ENCODE measurements around the gene CREB5.
"Not testable (repeated sequence)": the region's sequence is repeated elsewhere in the genome, so short reads cannot be mapped to it uniquely, and the experiment has no call there.

CREB5 gene

GRCh38 chr7:28588602-28589001 lies 176.3 kb downstream of the CREB5 start:
- no peak for DNase-seq

GRCh38 chr7:28591041-28591674 lies 178.8 kb downstream of the CREB5 start:
- DNase-seq = no peak

- no peak for DNase-seq
These were observed 179.5 kb downstream of the CREB5 start for GRCh38 chr7:28591725-28592349.

- no peak for DNase-seq
These were observed 180.5 kb downstream of the CREB5 start for GRCh38 chr7:28592861-28593260.

- no peak for DNase-seq
These were observed 182.8 kb downstream of the CREB5 start for GRCh38 chr7:28595076-28595475.

GRCh38 chr7:28595801-28596200 lies 183.5 kb downstream of the CREB5 start:
- no peak for DNase-seq

GRCh38 chr7:28596245-28596935 lies 184.1 kb downstream of the CREB5 start:
- DNase-seq = no peak

GRCh38 chr7:28597284-28597683 lies 185.0 kb downstream of the CREB5 start:
- DNase-seq = no peak

GRCh38 chr7:28598037-28598436 lies 185.7 kb downstream of the CREB5 start:
- DNase-seq = not testable (repeated sequence)

- no peak for DNase-seq
These were observed 186.3 kb downstream of the CREB5 start for GRCh38 chr7:28598586-28598985.

- no peak for DNase-seq
These were observed 187.1 kb downstream of the CREB5 start for GRCh38 chr7:28599411-28599810.

GRCh38 chr7:28602282-28602681 lies 190.0 kb downstream of the CREB5 start:
- no peak for DNase-seq

- no peak for DNase-seq
These were observed 193.2 kb downstream of the CREB5 start for GRCh38 chr7:28605427-28606085.

- no peak for DNase-seq
These were observed 194.1 kb downstream of the CREB5 start for GRCh38 chr7:28606421-28606820.

- no peak for DNase-seq
These were observed 195.5 kb downstream of the CREB5 start for GRCh38 chr7:28607855-28608193.

- DNase-seq = no peak
These were observed 195.9 kb downstream of the CREB5 start for GRCh38 chr7:28608237-28608656.

- no peak for DNase-seq
These were observed 196.4 kb downstream of the CREB5 start for GRCh38 chr7:28608731-28609130.

GRCh38 chr7:28609608-28610007 lies 197.3 kb downstream of the CREB5 start:
- DNase-seq = no peak

GRCh38 chr7:28611399-28611897 lies 199.1 kb downstream of the CREB5 start:
- not testable (repeated sequence) for DNase-seq

GRCh38 chr7:28613262-28613661 lies 200.9 kb downstream of the CREB5 start:
- DNase-seq = no peak

GRCh38 chr7:28615091-28615490 lies 202.8 kb downstream of the CREB5 start:
- DNase-seq = no peak

- no peak for DNase-seq
These were observed 205.1 kb downstream of the CREB5 start for GRCh38 chr7:28617308-28617880.

- DNase-seq = no peak
These were observed 206.1 kb downstream of the CREB5 start for GRCh38 chr7:28618383-28618782.
